ENCODE results near the gene TRAFD1. TPM values are rescaled to one million over a fixed set of nuclear protein-coding genes. Genes with fewer than 3 reads are reported as not detected.

Gene TRAFD1
- total RNA-seq, 1 experiment from 2014 or later, result 23.4 TPM

DNA sequence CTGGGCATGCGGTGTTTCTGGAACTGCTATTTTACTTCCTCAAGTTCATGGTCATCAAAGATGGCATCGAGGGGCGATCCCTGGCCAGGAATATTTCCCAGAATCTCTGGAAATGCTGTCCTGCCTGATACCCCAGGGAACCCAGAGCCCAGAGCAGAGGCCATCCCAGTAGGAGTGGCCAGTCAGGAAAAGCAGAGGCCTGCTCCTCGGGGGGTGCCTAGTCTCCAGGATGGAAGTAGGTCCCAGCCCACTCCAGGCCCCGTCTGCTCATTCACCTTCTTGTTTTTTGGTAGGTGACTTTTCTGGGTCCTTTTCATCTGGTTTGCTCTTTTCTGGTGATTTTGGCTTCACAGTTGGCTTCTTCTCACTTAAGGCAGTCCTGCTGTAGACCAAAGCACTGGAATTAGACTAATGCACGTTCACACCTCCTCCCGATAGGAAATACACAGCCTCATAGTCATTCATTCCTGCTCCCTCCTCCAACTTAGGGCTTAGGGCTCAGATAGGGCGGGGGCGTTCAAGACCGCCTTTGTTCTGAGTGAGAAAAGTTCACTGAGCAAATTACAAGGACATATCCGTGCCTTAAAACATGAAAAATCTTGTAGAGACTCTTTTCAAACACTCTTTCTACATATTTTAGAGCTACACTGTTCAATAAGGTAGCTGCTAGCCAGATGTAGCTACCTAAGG lies 51.1 kb downstream of the TRAFD1 start:
- Mint-ChIP-seq H3K27ac (ENCODE audit: low read depth, unreplicated experiment) (no peak overlapping the region), H3K27me3 (ENCODE audit: insufficient read depth, unreplicated experiment) (no peaks in the 10 kb centered on the region), H3K36me3 (ENCODE audit: insufficient read depth, unreplicated experiment) (peaks cover 72% of the 10 kb centered on the region), H3K4me1 (ENCODE audit: insufficient read depth, unreplicated experiment) (no peaks in the 10 kb centered on the region), H3K9me3 (ENCODE audit: unreplicated experiment) (no peaks in the 10 kb centered on the region), H3K4me3 (ENCODE audit: unreplicated experiment) (no peak overlapping the region)
- BruUV-seq (replicated peaks), result no TSS peak
- TF ChIP-seq, protein P1, sequence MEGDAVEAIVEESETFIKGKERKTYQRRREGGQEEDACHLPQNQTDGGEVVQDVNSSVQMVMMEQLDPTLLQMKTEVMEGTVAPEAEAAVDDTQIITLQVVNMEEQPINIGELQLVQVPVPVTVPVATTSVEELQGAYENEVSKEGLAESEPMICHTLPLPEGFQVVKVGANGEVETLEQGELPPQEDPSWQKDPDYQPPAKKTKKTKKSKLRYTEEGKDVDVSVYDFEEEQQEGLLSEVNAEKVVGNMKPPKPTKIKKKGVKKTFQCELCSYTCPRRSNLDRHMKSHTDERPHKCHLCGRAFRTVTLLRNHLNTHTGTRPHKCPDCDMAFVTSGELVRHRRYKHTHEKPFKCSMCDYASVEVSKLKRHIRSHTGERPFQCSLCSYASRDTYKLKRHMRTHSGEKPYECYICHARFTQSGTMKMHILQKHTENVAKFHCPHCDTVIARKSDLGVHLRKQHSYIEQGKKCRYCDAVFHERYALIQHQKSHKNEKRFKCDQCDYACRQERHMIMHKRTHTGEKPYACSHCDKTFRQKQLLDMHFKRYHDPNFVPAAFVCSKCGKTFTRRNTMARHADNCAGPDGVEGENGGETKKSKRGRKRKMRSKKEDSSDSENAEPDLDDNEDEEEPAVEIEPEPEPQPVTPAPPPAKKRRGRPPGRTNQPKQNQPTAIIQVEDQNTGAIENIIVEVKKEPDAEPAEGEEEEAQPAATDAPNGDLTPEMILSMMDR (IDR thresholded peaks at IDR 0.05; ENCODE audit: unreplicated experiment), result no peak
- CTCF ChIA-PET, result interaction anchor here (0.6 kb wide), 2 partner anchors 35 to 249 kb away, joined by 3 read pairs; no protein-coding TSS in a partner anchor
- intact Hi-C loops (cut with micrococcal nuclease), result no loop called here
- POLR2A ChIA-PET, result no interaction called here
- DNase-seq (ENCODE audit: unreplicated experiment), result no peak

DNA sequence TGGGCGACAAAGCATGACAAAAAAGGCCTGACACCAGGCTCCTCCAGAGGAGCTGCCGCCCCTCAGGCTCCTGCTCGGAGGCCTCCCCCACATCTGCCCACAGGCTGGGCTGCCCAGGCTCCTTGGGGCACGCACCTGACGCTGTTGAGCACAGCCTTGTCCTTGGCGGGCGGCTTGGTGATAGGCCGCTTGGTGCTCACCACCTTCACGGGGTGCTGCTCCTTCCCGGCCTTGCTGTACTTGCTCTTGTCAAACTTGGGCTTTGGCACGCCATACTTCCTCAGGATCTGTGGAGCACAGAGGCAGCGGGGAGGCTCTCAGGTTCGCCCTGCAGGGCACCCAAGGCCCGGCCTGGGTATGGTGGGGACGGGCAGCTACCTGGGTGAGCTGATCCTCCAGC lies 53.4 kb downstream of the TRAFD1 start:
- H3K4me1 Mint-ChIP-seq (ENCODE audit: insufficient read depth, unreplicated experiment), result no peaks in the 10 kb centered on the region
- no TSS peak for BruUV-seq (replicated peaks)
- TF ChIP-seq, protein P1 (IDR thresholded peaks at IDR 0.05; ENCODE audit: unreplicated experiment), result no peak
- no peak overlapping the region for H3K4me3 Mint-ChIP-seq (ENCODE audit: unreplicated experiment)
- no peak overlapping the region for H3K27ac Mint-ChIP-seq (ENCODE audit: low read depth, unreplicated experiment)
- ChIA-PET POLR2A (interaction anchor here (1.0 kb wide), 1 partner anchor 18 kb away, joined by 3 read pairs; no protein-coding TSS in a partner anchor), CTCF (interaction anchor here (0.5 to 0.7 kb wide), 2 partner anchors 39 to 51 kb away, joined by 3 read pairs; no protein-coding TSS in a partner anchor)
- no peaks in the 10 kb centered on the region for H3K27me3 Mint-ChIP-seq (ENCODE audit: insufficient read depth, unreplicated experiment)
- DNase-seq (ENCODE audit: unreplicated experiment), result no peak
- intact Hi-C loops (cut with micrococcal nuclease), result no loop called here
- H3K9me3 Mint-ChIP-seq (ENCODE audit: unreplicated experiment), result no peaks in the 10 kb centered on the region
- peaks cover 75% of the 10 kb centered on the region for H3K36me3 Mint-ChIP-seq (ENCODE audit: insufficient read depth, unreplicated experiment)

DNA sequence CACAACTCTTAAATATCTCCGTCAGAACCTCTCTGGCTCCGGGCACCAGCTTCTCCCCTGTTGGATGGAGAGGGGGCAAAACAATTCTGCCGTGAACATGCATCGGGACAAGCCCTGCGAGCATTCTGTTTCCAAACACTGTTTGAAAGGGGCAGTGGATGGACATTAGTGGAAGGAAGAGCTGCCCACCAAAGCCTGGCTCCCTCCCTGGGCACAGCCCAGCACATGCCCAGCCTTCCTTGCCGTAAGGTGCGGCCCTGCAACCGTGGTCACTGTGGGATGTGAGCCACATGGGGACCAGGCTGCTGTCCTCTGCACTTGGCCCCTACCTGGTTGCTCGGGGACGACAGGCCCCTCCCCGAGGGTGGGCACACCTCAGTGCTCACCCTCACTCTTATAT lies 54.0 kb downstream of the TRAFD1 start:
- no TSS peak for BruUV-seq (replicated peaks)
- intact Hi-C loops (cut with micrococcal nuclease), result no loop called here
- no peaks in the 10 kb centered on the region for H3K4me1 Mint-ChIP-seq (ENCODE audit: insufficient read depth, unreplicated experiment)
- POLR2A ChIA-PET, result interaction anchor here (1.0 kb wide), 1 partner anchor 17 kb away, joined by 3 read pairs; no protein-coding TSS in a partner anchor
- H3K36me3 Mint-ChIP-seq (ENCODE audit: insufficient read depth, unreplicated experiment), result peaks cover 77% of the 10 kb centered on the region
- CTCF ChIA-PET, result interaction anchor here (0.5 to 2.3 kb wide), 2 partner anchors 18 to 52 kb away, joined by 3 to 7 read pairs; no protein-coding TSS in a partner anchor
- H3K4me3 Mint-ChIP-seq (ENCODE audit: unreplicated experiment), result no peak overlapping the region
- no peaks in the 10 kb centered on the region for H3K27me3 Mint-ChIP-seq (ENCODE audit: insufficient read depth, unreplicated experiment)
- DNase-seq (ENCODE audit: unreplicated experiment), result no peak
- H3K27ac Mint-ChIP-seq (ENCODE audit: low read depth, unreplicated experiment), result no peak overlapping the region
- no peaks in the 10 kb centered on the region for H3K9me3 Mint-ChIP-seq (ENCODE audit: unreplicated experiment)
- TF ChIP-seq, protein P1 (IDR thresholded peaks at IDR 0.05; ENCODE audit: unreplicated experiment), result no peak

DNA sequence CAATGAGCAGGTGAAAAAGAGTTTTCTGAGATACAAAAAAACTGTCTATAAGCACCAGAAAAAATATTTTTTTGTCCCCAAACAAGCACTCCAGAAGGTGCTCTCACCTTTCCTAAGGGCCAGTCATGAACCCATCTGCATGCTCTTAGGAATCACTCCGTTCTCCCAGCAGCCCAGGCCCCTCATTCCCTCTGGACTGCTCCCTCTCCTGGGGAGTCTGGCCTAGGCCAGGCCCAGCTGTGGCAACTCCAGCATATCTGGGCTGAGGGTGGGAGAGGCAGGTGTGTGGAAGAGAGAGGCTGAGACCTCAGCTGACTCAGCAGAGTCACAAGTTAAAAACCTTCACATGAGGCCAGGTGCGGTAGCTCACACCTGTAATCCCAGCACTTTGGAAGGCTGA lies 54.6 kb downstream of the TRAFD1 start:
- Mint-ChIP-seq H3K27ac (ENCODE audit: low read depth, unreplicated experiment) (no peak overlapping the region), H3K27me3 (ENCODE audit: insufficient read depth, unreplicated experiment) (no peaks in the 10 kb centered on the region), H3K9me3 (ENCODE audit: unreplicated experiment) (no peaks in the 10 kb centered on the region), H3K4me3 (ENCODE audit: unreplicated experiment) (no peak overlapping the region), H3K36me3 (ENCODE audit: insufficient read depth, unreplicated experiment) (peaks cover 74% of the 10 kb centered on the region), H3K4me1 (ENCODE audit: insufficient read depth, unreplicated experiment) (no peaks in the 10 kb centered on the region)
- intact Hi-C loops (cut with micrococcal nuclease), result no loop called here
- DNase-seq (ENCODE audit: unreplicated experiment), result no peak
- TF ChIP-seq, protein P1 (IDR thresholded peaks at IDR 0.05; ENCODE audit: unreplicated experiment), result no peak
- ChIA-PET CTCF (interaction anchor here (0.7 to 2.3 kb wide), 2 partner anchors 16 to 18 kb away, joined by 3 to 7 read pairs; no protein-coding TSS in a partner anchor), POLR2A (no interaction called here)
- BruUV-seq (replicated peaks), result no TSS peak
